ENCODE data around the gene LZTS2. TPM values are rescaled to one million over a fixed set of nuclear protein-coding genes. Genes with fewer than 3 reads are reported as not detected.

The LZTS2 gene
- total and polyA plus RNA-seq, 2 of the 8 experiments (the other 6 are each of a cell fraction or from before 2014, with no cell fraction given) = 75.7 to 99.5 TPM

DNA sequence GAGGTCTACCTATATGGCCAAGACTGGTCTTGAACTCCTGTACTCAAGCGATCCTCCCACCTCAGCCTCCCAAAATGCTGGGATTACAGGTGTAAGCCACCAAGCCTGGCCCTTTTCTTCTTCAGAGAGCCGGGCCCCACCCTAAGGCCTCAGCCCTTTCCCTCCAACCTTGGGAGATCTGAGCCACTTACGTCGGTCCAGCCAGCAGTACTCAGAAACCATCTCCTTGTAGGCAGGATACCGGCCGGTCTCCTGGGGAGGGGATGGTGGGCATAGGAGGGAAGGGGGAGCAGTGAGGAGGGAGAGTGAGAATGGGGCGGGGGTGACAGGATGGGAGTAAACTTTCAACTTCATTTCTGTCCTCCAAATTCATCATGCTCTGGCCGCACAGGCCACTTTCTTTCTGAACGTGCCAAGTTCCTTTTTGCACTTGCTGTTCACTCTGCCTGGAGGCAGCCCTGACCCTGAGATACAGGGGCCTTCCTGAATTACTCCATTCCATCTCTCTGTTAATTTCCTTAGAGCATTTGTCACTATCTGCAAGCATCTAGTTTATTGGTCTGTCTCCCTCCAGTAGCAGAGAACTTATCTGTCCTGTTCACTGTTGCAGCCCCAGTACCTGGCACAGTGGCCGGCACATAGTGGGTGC is 20.9 kb downstream of the LZTS2 start:
- POLR2A ChIA-PET (ENCODE audit: partially characterized antibody) = no interaction called here
- 91% methylated on average over 9 of the region's 10 CpGs; no CpG with 5 or more reads in 1 of the 2 experiments for WGBS, 2 experiments (ENCODE audit: extremely low coverage in 1 of 2, insufficient coverage in 1 of 2, insufficient read length in 1 of 2, insufficient replicate concordance in 2 of 2, low coverage in 1 of 2, low lambda C conversion rate in 2 of 2, missing lambda C conversion rate in 1 of 2)
- no peak overlapping the region for H3K56ac ChIP-seq (replicated peaks; ENCODE audit: insufficient read length, low read depth, low read length)
- TF ChIP-seq, protein P1, sequence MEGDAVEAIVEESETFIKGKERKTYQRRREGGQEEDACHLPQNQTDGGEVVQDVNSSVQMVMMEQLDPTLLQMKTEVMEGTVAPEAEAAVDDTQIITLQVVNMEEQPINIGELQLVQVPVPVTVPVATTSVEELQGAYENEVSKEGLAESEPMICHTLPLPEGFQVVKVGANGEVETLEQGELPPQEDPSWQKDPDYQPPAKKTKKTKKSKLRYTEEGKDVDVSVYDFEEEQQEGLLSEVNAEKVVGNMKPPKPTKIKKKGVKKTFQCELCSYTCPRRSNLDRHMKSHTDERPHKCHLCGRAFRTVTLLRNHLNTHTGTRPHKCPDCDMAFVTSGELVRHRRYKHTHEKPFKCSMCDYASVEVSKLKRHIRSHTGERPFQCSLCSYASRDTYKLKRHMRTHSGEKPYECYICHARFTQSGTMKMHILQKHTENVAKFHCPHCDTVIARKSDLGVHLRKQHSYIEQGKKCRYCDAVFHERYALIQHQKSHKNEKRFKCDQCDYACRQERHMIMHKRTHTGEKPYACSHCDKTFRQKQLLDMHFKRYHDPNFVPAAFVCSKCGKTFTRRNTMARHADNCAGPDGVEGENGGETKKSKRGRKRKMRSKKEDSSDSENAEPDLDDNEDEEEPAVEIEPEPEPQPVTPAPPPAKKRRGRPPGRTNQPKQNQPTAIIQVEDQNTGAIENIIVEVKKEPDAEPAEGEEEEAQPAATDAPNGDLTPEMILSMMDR (IDR thresholded peaks at IDR 0.05; ENCODE audit: control extremely low read depth in 1 of 3, insufficient read depth in 1 of 3, low read depth in 1 of 3, low read length in 3 of 3) = no peak
- TF ChIP-seq KDM1A (IDR thresholded peaks at IDR 0.05; ENCODE audit: borderline replicate concordance, low read length) (no peak), SIN3A (conservative IDR thresholded peaks at IDR 0.05 in 1 of 2, IDR thresholded peaks at IDR 0.05 in 1 of 2; ENCODE audit: low read depth in 1 of 2, low read length in 2 of 2) (no peak), KDM5A (IDR thresholded peaks at IDR 0.05; ENCODE audit: low read length) (no peak), CHD2 (IDR thresholded peaks at IDR 0.05; ENCODE audit: low read length) (no peak), POU5F1 (IDR thresholded peaks at IDR 0.05; ENCODE audit: low read depth, low read length) (no peak), POLR2A (IDR thresholded peaks at IDR 0.05; ENCODE audit: control extremely low read depth in 1 of 2, low read depth in 2 of 2, low read length in 2 of 2) (no peak), SP4 (IDR thresholded peaks at IDR 0.05; ENCODE audit: low read length) (no peak), RNF2 (IDR thresholded peaks at IDR 0.05; ENCODE audit: borderline replicate concordance, low read depth, low read length, missing control alignments, poor library complexity, severe bottlenecking) (no peak), SUZ12 (IDR thresholded peaks at IDR 0.05; ENCODE audit: low read length) (no peak)

More for the DNA sequence above, 20.9 kb downstream of the LZTS2 start:
- no peak overlapping the region for H3K18ac ChIP-seq (ENCODE audit: extremely low read depth, low read length)
- no peak overlapping the region for H3K14ac ChIP-seq (ENCODE audit: insufficient read length)
- DNase-seq (ENCODE audit: low read depth in 1 of 2, low spot score in 2 of 2) (no peak), FAIRE-seq (no peak)
- no peak overlapping the region for H2AK5ac ChIP-seq (ENCODE audit: low read depth, low read length)
- H3K4me1 ChIP-seq (replicated peaks in 1 of 4; ENCODE audit: control insufficient read depth in 3 of 4, insufficient read depth in 4 of 4, low read length in 3 of 4) = peaks cover 0 to 10% (median 5%) of the 10 kb centered on the region in 4 experiments; a peak in 4 of 7 replicates
- no peak overlapping the region for H2BK5ac ChIP-seq (ENCODE audit: low read depth, low read length)
- no peak overlapping the region for H3K4me3 ChIP-seq (ENCODE audit: extremely low read depth in 1 of 4, insufficient read depth in 2 of 4, low read depth in 3 of 4, low read length in 4 of 4)
- H3K36me3 ChIP-seq (ENCODE audit: control insufficient read depth in 2 of 4, insufficient read depth in 4 of 4, low read length in 3 of 4) = no peaks in the 10 kb centered on the region
- H3K9me3 ChIP-seq (ENCODE audit: insufficient read depth in 2 of 2, low read depth in 1 of 2, low read length in 1 of 2) = no peaks in the 10 kb centered on the region
- H2BK120ac ChIP-seq (replicated peaks; ENCODE audit: low read depth, low read length) = no peak overlapping the region
- H3K79me1 ChIP-seq (ENCODE audit: low read depth, low read length) = no peaks in the 10 kb centered on the region
- peaks cover 0 to 1% of the 10 kb centered on the region in 2 experiments for H4K20me1 ChIP-seq (replicated peaks in 1 of 2; ENCODE audit: control insufficient read depth in 1 of 2, insufficient read depth in 2 of 2, low read length in 2 of 2)
- no peak overlapping the region for H2BK15ac ChIP-seq (ENCODE audit: low read length)
- H4K5ac ChIP-seq (ENCODE audit: insufficient read length, low read depth, low read length) = no peak overlapping the region
- no peak overlapping the region for H3K23ac ChIP-seq (ENCODE audit: insufficient read length)
- no peak overlapping the region for H4K8ac ChIP-seq (ENCODE audit: extremely low read depth, insufficient read depth, low read length)
- H3K4me2 ChIP-seq (ENCODE audit: insufficient read depth in 1 of 2, low read depth in 2 of 2, low read length in 2 of 2) = no peak overlapping the region
- no peak overlapping the region for H3K9ac ChIP-seq (replicated peaks in 1 of 4; ENCODE audit: extremely low read depth in 1 of 4, low read depth in 3 of 4, low read length in 3 of 4)
- no peaks in the 10 kb centered on the region for H3K79me2 ChIP-seq (ENCODE audit: control insufficient read depth in 1 of 2, insufficient read depth in 2 of 2, low read length in 2 of 2)
- no peak overlapping the region for H3K4ac ChIP-seq (replicated peaks; ENCODE audit: insufficient read length, low read depth, low read length)
- H2AFZ ChIP-seq (ENCODE audit: low read length) = no peak overlapping the region
- CTCF ChIA-PET (ENCODE audit: partially characterized antibody) = interaction anchor here (2.3 to 11.9 kb wide), 9 partner anchors 7 to 55 kb away, joined by 7 to 464 read pairs (median 110); partner anchors contain the start of genes LZTS2, MRPL43, PDZD7 and SEMA4G
- no peak overlapping the region for H4K91ac ChIP-seq (replicated peaks; ENCODE audit: insufficient read length, low read length)
- no peak overlapping the region for H2BK20ac ChIP-seq (ENCODE audit: low read length)
- no peak overlapping the region for H2BK12ac ChIP-seq (ENCODE audit: low read depth, low read length)
- peaks cover 14 to 38% (median 30%) of the 10 kb centered on the region in 4 experiments for H3K27me3 ChIP-seq (replicated peaks in 1 of 4; ENCODE audit: control insufficient read depth in 3 of 4, extremely low read depth in 1 of 4, insufficient read depth in 3 of 4, low read length in 3 of 4)
- H3K23me2 ChIP-seq (ENCODE audit: low read depth, low read length) = peaks cover 11% of the 10 kb centered on the region; the same call in 1 of the 2 replicates
- H3K27ac ChIP-seq (ENCODE audit: low read depth, low read length) = no peak overlapping the region
